ENCODE results near the gene AREL1.

DNA sequence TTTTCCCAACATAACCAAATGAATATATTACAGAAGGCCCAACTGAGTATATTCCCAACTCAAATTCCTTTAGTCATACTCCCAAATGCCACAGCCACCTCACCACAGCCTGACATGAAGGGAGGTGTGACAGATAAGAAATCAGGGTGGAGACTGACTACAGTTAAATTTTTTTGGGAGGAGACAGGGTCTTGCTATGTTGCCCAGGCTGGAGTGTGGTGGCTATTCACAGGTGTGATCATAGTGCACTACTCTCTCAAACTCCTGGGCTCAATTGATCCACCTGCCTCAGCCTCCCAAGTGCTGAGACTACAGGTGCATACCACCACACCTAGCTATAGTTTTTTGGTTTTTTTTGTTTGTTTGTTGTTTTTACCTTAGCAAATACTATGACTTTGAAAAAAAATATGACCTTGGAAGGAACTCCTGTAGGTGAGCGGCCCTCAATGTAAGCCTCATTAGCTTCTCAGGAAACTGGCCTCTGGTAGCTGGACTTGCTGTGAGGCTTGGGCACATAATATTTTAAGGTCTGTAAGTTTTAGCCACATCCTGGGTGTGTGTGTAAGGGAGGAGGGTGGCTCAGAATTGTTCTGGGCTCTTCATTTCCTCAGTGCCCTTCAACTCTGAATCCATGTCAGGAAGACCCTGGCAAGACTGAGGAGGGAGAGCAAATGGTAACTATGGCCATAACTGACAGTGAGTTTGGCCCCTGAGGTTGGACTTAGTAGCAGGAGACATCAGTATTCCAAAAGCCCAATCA, 61.8 kb downstream of the AREL1 start:
- TF ChIP-seq, protein P1, sequence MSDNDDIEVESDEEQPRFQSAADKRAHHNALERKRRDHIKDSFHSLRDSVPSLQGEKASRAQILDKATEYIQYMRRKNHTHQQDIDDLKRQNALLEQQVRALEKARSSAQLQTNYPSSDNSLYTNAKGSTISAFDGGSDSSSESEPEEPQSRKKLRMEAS (IDR thresholded peaks at IDR 0.05; ENCODE audit: low read depth, low read length): no peak
- TF ChIP-seq, protein P2, sequence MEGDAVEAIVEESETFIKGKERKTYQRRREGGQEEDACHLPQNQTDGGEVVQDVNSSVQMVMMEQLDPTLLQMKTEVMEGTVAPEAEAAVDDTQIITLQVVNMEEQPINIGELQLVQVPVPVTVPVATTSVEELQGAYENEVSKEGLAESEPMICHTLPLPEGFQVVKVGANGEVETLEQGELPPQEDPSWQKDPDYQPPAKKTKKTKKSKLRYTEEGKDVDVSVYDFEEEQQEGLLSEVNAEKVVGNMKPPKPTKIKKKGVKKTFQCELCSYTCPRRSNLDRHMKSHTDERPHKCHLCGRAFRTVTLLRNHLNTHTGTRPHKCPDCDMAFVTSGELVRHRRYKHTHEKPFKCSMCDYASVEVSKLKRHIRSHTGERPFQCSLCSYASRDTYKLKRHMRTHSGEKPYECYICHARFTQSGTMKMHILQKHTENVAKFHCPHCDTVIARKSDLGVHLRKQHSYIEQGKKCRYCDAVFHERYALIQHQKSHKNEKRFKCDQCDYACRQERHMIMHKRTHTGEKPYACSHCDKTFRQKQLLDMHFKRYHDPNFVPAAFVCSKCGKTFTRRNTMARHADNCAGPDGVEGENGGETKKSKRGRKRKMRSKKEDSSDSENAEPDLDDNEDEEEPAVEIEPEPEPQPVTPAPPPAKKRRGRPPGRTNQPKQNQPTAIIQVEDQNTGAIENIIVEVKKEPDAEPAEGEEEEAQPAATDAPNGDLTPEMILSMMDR (IDR thresholded peaks at IDR 0.05 in 2 of 3, conservative IDR thresholded peaks at IDR 0.05 in 1 of 3; ENCODE audit: control insufficient read depth in 2 of 3, extremely low read depth in 1 of 3, insufficient read depth in 1 of 3, low read depth in 3 of 3, low read length in 3 of 3): no peak
- no peak for TF ChIP-seq ESRRA (IDR thresholded peaks at IDR 0.05; ENCODE audit: low read length)
- no peak for TF ChIP-seq POLR2AphosphoS2 (IDR thresholded peaks at IDR 0.05; ENCODE audit: low read depth, low read length)
- no peak for TF ChIP-seq TARDBP (IDR thresholded peaks at IDR 0.05; ENCODE audit: borderline replicate concordance)
- TF ChIP-seq, protein P3, sequence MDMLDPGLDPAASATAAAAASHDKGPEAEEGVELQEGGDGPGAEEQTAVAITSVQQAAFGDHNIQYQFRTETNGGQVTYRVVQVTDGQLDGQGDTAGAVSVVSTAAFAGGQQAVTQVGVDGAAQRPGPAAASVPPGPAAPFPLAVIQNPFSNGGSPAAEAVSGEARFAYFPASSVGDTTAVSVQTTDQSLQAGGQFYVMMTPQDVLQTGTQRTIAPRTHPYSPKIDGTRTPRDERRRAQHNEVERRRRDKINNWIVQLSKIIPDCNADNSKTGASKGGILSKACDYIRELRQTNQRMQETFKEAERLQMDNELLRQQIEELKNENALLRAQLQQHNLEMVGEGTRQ (IDR thresholded peaks at IDR 0.05; ENCODE audit: borderline replicate concordance, low read depth, low read length): no peak

Measured in GM12878 (cell line).